HG02884 (cell line): ENCODE measurements around the gene CLMP.
"Not testable (repeated sequence)": the region's sequence is repeated elsewhere in the genome, so short reads cannot be mapped to it uniquely, and the experiment has no call there.

ENCODE experiments used
- ATAC-seq: cut with Tn5 transposase; IDR thresholded peaks from one replicate; pipeline ENCODE4 v1.9.1; 2021; ENCODE audit warnings: mild to moderate bottlenecking, moderate library complexity; ENCODE audit not compliant: unreplicated experiment

The CLMP gene

DNA sequence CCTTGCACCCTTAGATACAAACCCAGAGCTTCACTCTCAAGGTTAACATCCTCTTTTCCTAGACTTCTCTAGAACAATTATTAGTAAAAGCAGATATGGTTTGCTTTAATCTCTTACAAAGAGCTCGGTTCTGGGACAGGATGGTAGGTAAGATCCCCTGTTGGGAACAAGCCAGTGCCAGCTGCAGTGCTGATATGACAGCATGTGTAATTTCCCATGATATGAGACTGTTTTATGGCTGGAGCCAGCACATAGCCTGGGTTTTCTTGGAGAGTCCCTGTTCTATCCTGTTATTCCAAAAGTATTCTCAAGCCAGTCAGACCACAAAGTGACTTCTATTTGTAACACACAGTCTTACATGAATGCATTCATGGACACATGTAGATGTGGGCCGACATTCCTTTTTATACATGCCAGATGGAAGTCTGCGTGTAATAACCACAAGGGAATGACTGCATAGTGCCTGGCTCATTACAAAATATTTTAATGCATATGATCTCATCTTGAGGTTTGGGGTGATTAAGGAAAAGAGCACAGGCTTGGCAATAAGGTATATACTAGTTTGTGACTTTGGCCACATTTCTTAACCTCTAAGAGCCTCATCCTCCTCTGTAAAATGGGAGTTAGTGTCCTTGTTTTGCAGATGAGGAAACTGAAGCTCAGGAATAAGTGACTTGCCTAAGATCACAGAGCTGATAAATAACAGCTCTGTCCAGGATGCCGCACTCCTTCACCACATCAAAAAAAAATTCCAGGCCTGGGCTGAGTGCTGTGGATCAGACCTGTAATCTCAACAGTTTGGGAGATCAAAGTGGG, 21.8 kb downstream of the CLMP start:
- ATAC-seq = no peak

DNA sequence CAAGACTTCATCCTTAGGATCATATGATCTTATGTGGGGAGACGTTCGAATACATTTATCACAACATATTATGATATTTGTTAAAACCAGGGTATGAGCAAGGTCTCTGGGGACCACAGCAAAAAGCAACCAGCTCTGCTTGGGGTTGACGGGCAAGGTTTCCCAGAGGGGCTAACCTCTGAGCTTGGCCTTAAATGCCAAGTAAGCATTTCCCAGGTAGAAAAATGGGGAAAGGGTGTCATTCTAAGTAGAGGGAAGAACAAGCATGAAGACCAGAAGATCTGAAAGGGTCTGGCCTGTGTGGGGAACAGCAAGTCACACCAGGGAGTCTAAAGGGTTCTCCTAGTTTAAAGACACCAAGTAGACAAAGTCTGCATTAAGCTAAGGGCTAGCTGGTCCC, 24.1 kb downstream of the CLMP start:
- ATAC-seq = no peak

DNA sequence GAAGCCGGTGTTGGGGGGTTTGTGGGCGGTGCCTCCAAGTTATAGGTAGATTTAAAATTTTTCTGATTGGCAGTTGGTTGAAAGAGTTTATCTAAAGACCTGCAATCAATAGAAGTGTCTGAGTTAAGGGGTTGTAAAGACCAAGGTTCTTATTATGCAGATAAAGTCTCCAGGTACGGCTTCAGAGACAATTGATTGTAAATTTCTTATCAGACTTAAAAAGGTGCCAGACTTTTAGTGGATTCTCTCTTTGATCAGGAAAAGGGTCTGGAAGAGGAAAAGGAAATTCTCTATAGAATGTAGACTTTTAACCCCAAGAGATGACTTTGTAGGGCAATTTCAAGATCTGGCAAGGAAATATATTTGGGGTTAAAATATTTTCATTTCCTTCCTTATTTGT, 25.2 kb downstream of the CLMP start:
- no peak for ATAC-seq

DNA sequence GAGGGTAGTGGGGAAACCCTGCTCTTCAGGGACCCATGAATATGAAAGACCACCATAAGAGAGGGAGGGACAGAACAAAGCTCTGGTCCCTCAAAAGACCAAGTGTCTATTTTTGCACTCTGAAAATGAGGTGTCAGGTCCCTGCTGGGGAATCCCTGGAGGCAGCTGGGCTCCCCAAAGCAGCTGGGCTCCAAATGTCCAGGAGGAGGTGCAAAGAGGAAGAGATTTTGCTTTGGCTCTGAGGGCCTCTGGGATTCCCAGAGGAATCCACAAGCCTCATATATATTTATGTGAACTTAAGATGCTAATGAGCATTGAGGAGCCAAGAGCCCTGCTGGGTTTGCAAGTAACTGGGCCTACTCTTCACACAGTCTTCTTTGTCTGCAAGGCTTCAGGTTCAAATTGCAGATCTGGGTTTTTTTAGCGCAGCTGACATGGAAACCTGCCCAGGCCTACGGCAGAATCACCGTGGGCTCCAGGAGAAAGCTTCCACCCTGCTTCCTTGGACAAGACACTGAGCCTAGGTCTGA, 26.0 kb downstream of the CLMP start:
- ATAC-seq = no peak

DNA sequence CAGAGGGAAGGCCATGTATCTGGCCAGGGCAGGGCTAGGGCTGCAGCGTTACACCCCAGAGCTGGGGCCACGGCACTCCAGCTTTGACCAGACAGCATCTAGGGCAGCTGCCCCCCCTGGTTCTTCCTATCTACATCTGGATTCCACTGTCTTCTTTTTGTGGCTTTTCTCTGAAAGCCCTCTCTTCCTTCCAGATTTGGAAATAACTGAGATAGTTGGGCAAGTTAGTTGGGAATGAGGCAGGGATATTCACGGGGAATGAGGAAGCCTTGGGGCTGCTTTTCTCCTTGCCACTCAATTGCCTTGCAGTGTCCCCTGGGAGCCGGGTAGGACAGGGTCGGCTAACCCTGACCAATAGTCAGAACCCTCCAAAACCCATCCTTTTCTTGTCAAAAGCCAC, 26.8 kb downstream of the CLMP start:
- ATAC-seq = no peak

DNA sequence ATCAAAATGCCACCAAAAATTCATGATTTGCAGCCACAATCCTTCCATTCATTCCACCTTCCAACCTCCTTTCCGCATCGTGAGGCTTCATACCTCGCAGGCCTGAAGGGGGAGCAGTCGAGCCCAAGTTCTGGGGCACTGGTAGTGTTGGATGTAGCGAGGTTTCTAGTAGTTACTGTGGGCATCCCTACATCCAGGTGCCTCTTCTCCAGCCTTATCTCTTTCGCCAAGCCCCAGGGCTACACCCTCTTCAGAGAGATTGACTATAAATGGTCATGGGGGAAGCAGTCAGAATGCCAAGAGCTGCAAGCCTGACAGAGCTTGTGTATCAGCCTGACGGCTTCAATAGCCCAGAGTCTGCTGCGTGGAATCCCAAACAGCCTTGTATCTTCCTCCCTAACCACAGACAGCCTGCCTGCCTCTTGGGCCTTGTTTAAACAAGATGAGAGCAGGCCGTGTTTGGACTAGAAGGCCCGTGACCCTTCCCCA, 28.9 kb downstream of the CLMP start:
- ATAC-seq = no peak

DNA sequence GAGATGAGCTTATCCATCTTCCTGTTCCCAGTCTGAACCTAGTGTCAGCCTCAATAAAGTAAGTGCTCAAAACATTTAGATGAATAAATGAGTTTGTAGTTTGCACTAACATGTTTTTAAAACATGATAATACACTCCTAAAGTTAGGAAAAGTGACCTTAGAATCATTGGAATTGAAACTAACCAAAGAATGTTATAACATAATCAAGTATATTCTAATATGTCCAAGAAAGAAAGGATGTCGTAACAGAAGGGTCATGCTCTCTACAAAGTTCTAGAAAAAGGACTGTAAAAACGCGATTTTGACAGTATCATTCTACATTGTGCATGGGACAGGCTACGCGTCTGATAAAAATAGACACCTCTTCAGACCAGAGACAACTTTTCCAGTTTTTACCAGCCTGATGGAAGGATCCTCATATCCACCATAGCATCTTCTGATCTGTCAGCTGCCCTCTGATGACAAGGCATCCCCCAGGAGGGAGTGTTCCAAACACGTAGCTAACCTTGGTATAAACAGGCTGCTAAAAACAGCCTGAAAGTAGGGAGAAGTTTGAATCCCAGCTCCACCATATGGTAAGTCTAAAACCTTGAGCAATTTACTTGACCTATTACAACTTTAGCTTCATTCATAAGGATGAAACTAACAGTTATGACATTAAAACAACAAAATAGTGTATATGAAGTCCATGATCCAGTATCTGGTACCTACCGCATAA, 30.2 kb downstream of the CLMP start:
- no peak for ATAC-seq

DNA sequence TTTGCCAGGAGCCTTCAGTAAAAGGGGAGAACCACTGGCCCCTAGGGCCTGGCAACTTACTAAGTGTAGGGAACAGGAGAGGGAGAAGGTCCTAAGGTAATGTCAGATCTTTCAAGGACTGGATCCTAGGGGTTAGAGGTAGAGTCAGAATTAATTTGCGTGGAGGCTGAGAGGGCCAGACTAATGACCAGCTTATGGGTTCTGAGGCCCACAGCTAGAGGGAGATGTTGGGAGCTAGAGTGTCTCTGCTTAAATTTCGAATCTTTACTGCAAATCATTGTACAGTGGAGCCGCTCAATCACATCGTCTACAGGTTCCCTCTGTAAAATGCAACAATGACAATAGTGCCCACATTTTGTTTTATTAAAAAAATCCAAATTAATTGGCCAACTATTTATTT, 31.4 kb downstream of the CLMP start:
- no peak for ATAC-seq

DNA sequence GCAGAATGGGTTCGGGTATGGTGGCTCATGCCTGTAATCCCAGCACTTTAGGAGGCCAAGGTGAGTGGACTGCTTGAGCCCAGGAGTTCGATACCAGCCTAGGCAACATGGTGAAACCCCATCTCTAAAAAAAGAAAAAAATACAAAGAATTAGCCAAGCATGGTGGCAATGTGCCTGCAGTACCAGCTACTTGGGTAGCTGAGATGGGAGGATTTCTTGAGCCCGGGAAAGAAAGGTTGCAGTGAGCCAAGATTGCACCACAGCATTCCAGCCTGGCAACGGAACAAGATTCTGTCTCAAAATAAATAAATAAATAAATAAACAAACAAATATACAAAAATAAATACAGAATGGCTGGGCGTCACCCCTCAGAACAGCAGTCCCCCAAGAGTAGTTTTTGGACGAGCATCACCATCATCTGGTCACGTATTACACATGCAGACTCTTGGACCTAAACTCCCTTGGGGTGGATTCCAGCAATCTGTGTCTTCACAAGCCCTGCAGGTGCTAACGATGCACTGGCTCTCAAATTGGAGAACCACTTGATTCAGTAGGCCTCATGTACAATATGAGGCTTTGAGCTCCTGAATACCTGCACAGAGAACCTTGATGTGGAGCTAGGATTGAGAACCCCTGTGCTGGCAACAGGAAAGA, 33.5 kb downstream of the CLMP start:
- no peak for ATAC-seq

DNA sequence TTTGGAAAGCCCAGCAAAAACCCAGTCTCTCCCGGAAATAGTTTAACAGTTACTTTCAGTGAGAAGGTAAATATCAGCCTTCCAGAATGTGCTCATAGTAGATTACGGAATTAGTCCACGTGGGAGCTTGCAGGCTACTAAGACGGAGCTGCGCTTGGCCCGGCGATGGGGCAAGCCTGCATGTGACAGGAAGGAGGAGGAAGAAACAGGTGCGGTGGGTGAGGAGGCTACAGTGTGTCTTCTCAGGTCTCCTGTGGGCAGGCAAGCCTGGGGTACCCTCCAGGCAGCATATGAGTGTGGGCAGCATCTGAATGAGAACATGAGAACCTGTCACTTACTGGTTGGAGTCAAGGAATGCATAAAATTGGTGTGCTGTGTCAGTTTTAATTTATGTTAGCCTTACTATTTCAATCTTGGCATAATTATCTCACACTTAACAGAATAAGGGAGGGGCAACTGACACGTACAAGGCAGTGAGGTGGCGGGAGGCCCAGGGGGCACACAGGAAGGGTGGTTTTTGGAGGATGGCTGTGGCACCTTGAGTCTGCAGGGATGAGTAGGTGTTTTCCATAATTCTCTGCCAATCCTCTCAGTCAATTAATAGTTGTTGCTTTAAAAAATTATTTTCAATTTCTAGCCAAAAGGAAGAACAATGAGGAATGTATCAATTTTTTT, 35.7 kb downstream of the CLMP start:
- ATAC-seq = no peak

DNA sequence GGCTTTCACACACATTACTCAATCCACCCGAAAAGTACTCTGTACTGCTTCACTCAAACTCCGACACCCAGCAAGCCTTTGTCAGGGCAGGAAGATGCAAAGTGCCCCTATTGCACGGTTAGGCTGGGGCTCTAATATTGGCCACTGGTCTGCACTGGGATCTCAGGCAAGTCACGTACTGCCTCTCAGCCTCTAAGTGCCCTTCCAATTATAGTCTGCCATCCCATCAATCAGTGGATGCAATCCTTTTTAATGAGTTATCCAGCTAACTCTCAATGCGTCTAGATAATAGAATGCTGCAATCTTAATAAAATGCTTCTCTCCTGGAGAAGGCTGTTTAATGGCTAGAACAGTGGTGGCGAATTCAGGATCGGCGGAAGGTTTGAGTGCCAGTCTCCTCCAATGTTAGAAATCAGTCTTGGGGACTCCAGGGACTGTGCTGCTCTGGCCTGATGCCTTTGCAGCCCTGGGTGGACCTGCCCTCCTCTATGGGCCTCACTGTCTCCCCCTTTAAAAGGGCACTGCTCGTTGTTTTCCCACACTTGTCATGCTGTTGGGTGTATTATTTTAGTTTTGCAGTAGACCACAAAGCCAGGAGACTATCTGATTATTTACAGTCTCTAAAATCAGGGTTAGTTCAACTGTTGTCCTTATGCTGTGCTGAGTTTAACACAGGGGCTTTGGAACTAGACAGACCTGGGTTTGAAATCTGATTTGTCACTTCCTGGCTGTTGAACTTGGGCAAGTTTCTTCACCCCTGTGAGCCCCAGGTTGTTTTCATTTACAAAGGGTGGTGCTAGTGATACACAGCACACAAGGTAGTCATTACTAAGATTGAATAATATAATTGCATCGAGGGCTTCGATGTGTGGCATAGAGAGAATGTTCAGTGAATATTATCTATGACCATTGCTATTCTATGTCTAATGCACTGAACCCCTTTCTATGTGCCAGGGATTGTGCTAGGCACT, 36.7 kb downstream of the CLMP start:
- no peak for ATAC-seq

DNA sequence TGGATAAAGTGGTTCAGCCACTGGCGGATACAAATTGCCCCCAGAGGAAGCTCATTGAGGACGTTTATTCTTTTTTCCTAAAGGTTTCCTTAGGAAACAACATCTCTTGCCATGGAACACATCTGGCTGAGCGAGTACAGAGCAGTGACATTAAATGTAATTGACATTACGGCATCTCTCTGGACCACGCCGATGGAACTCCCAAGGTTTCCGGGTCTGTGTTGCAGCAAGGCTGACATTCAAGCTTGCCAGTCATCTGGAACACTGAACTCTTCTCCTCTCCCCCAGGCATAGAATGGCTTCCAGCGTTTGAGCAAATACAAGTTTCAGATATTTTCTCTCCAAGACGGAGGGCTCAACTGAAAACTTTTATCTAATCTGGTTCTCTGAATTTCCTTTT, 42.1 kb downstream of the CLMP start:
- ATAC-seq = no peak

DNA sequence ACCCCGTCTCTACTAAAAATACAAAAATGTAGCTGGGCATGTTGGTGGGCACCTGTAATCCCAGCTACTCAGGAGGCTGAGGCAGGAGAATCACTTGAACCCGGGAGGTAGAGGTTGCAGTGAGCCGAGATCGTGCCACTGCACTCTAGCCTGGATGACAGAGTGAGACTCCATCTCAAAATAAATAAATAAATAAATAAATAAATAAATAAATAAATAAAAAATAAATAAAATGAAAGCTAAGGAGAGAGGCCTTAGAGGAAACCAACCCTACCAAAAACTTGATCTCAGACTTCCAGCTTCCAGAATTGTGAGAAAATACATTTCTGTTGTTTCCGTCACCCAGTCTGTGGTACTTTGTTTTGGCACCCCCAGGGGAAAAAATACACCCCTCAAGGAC, 42.7 kb downstream of the CLMP start:
- ATAC-seq = not testable (repeated sequence)

DNA sequence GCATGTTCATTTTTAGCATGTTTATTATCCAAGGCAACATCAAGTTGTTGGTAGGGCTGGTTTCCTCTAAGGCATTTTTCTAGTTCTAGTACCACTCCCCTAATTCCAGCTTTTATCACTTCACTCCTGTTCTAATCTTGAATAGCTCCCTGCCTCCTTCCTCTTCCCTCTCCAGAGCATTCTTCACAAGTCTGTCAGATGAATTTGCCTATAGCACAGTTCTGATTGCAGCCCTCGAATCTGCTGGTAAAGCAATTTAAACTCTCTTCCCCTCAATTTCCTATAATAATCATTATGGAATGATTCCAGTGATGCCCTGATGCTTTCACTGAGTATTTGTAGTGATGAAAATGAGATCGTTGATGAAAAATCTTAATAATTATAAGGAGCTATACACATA, 43.3 kb downstream of the CLMP start:
- no peak for ATAC-seq

DNA sequence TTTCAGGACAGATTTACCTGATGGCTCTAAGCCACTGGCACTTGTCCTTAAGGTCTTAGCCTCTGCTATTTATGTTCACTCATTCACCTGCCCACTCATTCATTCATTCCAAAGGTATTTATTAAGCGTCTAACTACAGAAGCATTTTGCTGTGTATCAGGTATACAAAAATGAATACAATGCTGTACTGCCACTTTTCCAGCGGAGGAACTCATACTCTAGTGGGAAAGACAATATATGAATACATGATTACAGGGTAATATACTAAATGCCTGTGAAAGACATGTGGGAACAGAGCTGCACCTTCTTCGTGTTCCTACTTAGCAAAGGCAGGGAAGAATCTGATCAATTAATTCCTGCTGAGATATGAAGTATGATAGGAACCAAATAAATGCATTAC, 43.7 kb downstream of the CLMP start:
- ATAC-seq = no peak

DNA sequence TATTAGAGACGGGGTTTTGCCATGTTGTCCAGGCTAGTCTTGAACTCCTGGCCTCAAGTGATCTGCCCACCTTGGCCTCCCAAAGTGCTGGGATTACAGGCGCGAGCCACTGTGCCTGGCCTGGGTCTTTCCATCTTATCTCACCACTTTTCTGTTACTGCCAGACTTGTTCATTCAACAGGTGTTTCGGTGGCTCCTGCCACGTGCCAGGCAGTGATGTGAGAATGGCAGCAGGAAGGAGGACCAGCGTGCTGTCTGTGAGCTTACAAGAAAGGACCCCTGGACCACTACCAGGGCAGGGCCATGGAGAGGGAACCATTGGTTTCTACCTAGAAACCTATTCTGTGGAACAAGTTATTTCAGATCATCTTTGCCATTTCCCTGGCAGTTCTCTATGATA, 44.2 kb downstream of the CLMP start:
- ATAC-seq = no peak

DNA sequence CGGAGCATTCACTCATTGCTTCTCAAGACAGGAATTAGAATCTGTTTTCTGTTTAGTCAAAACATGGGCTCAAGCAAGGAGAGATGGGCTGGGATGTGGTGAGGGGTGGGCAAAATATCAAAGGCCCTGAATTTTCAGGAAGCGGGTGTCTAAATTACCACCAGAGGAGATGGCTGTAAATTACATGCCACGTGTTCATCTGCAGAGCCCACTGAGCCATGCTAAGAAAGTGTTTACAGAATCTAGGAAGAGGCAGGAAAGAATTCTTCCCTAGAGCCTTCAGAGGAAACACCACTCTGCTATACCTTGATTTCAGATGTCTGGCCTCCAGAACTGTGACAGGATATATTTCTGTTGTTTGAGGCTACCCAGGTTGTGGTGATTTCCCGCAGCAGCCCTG, 46.1 kb downstream of the CLMP start:
- ATAC-seq = no peak

DNA sequence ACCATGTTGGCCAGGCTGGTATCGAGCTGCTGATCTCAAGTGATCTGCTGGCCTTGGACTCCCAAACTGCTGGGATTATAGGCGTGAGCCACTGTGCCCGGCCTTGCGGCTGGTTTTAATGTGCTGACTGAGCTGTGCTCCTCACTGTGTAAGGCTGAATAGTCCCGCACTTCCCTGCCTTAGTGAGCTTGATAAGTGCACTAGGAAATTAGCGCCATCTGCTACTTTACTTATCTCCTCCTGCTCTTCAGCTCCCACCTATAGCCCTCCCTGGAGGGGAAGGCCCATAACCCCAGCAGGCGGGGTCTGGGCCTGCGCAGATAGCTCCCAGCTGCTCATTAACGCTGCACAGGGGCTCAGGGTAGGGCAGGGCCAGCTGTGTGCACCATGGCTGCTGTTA, 49.4 kb downstream of the CLMP start:
- no peak for ATAC-seq

DNA sequence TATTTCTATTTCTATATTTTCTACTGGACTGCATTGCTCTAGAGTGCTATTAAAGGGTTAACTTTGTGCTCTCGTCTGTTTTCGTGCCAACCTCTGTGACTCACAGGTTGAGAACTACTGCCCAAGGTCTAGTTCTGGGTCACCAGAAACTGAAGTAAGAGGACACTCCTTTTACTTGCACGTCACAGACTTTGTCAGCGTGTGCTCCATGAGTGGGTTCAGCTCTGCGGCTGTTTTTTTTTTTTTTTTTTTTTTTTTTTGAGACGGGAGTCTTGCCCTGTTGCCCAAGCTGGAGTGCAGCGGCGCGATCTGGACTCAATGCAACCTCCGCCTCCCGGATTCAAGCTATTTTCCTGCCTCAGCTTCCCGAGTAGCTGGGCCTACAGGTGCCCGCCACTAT, 49.8 kb downstream of the CLMP start:
- no peak for ATAC-seq

DNA sequence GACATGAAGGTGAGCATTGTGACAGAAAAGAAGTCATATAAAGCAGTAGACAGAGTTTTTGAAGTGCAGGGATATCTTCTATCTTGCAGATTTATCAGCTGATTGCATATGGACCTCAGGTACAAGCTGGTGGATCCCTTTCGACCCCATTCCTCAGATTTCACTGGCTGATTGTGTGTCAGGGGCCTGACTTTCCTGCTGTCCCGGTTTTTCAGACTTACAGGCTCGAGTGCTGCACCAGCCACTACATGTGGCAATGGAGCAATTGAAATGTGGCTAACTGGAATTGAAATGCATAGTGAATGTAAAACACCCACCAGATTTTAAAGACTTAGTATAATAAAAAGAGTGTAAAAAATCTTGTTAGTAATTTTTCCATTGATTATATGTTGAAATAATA, 50.3 kb downstream of the CLMP start:
- ATAC-seq = no peak
